Activated B cell treated with CpG ODN at 0.5 μM for 24 hours (primary cell): Measurements from ENCODE around the gene OTOP3. TPM values are rescaled to one million over a fixed set of nuclear protein-coding genes. Genes with fewer than 3 reads are reported as not detected.

Source experiments
- ATAC-seq: fragments of 200-7000 bp; cut with Tn5 transposase; one replicate; pipeline ENCODE4 v1.10.0; 2021; ENCODE audit warnings: low read depth, mild to moderate bottlenecking, moderate library complexity
- CTCF ChIA-PET: fragments of 350-600 bp; sonication (Branson Sonifier 250); formaldehyde crosslinking; loops from one replicate; lab custom pipeline; 2021; ENCODE audit warnings: antibody characterized with exemption; lab: Charles Lee
- POLR2A ChIA-PET: fragments of 350-600 bp; sonication (Branson Sonifier 250); formaldehyde crosslinking; loops from one replicate; lab custom pipeline; 2021; ENCODE audit warnings: antibody characterized with exemption; lab: Charles Lee
- DNase-seq: peaks from one replicate; pipeline ENCODE4 v3.0.0; 2022
- H3K27ac Mint-ChIP-seq: one replicate; pipeline ENCODE4 v1.8.0; 2020; ENCODE audit warnings: mixed read lengths
- H3K27me3 Mint-ChIP-seq: one replicate; pipeline ENCODE4 v1.8.0; 2021; ENCODE audit warnings: mixed read lengths
- H3K36me3 Mint-ChIP-seq: one replicate; pipeline ENCODE4 v1.8.0; 2021; ENCODE audit warnings: low read depth, mixed read lengths
- H3K4me1 Mint-ChIP-seq: one replicate; pipeline ENCODE4 v1.8.0; 2021; ENCODE audit warnings: mixed read lengths
- H3K4me3 Mint-ChIP-seq: one replicate; pipeline ENCODE4 v1.8.0; 2020; ENCODE audit warnings: mild to moderate bottlenecking, mixed read lengths
- H3K9me3 Mint-ChIP-seq: one replicate; pipeline ENCODE4 v1.8.0; 2020; ENCODE audit warnings: mixed read lengths
- intact Hi-C: fragments of 100-400 bp; cut with micrococcal nuclease; formaldehyde crosslinking; loops from one replicate; pipeline ENCODE4 v1.15.1; 2024
- total RNA-seq: library from RNA; stranded (reverse); gene quantifications from 2 replicates; pipeline ENCODE4 v1.2.3, GENCODE V29; 2022
- TF ChIP-seq, protein P1 (sequence below): fragments of 200-600 bp; IDR thresholded peaks from one replicate; pipeline ENCODE4 v1.8.0; 2022; ENCODE audit warnings: antibody characterized with exemption, mild to moderate bottlenecking

The OTOP3 gene
- total RNA-seq, 1 donor from 2014 or later = not detected

DNA sequence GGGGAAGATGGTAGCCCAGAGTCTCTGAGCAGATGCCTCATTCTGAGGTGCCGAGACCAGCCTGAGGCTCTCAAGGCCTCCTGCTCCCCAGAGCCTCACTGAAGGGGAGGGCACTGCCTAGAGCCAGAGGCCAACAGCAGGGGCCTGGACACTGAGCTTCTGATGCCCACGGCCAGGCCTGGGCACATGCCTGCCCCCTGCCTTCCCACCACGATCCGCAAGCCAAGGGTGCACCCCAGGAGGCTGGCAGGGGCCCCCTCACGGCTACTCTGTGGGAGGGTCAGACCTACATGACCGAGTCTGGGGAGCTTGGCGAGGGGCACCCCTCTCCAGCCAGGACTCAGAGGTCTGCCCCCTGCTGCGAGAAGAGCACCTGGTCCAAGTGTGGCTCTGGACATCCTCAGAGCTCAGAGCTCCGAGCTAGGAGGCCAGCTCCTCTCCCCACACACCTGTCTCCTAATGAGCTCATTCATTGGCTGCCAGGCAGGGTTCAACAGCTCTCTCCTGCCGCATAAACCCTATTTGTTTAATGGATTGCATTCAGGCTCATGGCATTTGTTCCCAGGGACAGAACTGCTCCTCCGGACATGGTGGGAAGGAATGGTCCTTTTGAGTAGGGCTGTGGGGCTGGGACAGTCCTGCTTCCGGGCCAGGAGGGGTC is 13.9 kb downstream of the OTOP3 start:
- DNase-seq (no peak), ATAC-seq (no peak)
- Mint-ChIP-seq H3K4me1 (no peaks in the 10 kb centered on the region), H3K9me3 (no peaks in the 10 kb centered on the region), H3K27me3 (peaks cover 20% of the 10 kb centered on the region), H3K36me3 (no peaks in the 10 kb centered on the region), H3K4me3 (no peak overlapping the region), H3K27ac (no peak overlapping the region)
- POLR2A ChIA-PET = interaction anchor here (0.6 kb wide), 1 partner anchor 18 kb away, joined by 9 read pairs; no protein-coding TSS in a partner anchor
- CTCF ChIA-PET = no interaction called here
- intact Hi-C loops = no loop called here
- TF ChIP-seq, protein P1, sequence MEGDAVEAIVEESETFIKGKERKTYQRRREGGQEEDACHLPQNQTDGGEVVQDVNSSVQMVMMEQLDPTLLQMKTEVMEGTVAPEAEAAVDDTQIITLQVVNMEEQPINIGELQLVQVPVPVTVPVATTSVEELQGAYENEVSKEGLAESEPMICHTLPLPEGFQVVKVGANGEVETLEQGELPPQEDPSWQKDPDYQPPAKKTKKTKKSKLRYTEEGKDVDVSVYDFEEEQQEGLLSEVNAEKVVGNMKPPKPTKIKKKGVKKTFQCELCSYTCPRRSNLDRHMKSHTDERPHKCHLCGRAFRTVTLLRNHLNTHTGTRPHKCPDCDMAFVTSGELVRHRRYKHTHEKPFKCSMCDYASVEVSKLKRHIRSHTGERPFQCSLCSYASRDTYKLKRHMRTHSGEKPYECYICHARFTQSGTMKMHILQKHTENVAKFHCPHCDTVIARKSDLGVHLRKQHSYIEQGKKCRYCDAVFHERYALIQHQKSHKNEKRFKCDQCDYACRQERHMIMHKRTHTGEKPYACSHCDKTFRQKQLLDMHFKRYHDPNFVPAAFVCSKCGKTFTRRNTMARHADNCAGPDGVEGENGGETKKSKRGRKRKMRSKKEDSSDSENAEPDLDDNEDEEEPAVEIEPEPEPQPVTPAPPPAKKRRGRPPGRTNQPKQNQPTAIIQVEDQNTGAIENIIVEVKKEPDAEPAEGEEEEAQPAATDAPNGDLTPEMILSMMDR = no peak

DNA sequence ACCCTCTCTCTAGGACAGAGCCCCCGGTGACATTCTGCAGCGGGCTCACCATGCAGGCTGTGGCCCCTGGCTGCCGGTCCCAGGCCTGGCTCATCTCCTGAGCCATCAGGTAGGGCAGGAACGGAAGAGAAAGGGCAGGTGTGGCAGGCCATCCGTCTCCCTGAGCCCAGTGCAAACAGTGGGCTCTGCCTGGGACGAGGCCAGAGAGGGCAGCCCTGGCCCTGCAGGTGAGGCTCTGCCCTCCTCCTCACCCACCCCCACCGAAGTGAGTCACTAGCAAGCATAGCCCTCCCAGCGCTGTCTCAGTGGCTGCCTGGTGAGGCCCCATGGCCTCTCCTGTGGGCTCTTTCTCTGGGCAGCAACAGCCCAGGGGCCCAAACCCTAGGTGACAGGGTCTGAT is 14.5 kb downstream of the OTOP3 start:
- Mint-ChIP-seq H3K36me3 (no peaks in the 10 kb centered on the region), H3K4me3 (no peak overlapping the region), H3K27me3 (peaks cover 18% of the 10 kb centered on the region), H3K9me3 (no peaks in the 10 kb centered on the region), H3K4me1 (no peaks in the 10 kb centered on the region), H3K27ac (no peak overlapping the region)
- DNase-seq (no peak), ATAC-seq (no peak)
- CTCF ChIA-PET = no interaction called here
- POLR2A ChIA-PET = no interaction called here
- TF ChIP-seq, protein P1 = no peak
- intact Hi-C loops = no loop called here

DNA sequence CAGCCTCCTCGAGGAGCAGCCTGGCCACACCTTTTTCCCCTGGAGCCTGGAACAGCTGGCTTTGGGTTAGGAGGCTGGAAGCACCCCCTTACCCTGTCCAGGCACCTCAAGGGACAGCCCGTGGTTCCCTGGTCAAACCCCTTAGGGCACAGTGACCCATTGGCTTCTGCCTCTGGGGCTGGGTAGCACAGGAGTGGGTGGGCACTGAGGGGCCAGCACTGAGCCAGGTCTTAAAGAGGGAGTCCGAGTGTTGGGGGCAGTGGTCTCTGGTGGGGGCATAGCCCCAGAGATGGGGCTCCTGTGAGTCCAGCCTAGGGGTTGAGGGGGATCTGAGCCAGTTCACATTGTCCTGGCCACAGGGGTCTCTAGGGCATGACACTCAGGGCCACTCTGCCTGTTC is 15.4 kb downstream of the OTOP3 start:
- POLR2A ChIA-PET = no interaction called here
- DNase-seq (no peak), ATAC-seq (no peak)
- CTCF ChIA-PET = no interaction called here
- Mint-ChIP-seq H3K4me1 (no peaks in the 10 kb centered on the region), H3K4me3 (no peak overlapping the region), H3K27me3 (peaks cover 18% of the 10 kb centered on the region), H3K36me3 (no peaks in the 10 kb centered on the region), H3K9me3 (no peaks in the 10 kb centered on the region), H3K27ac (no peak overlapping the region)
- TF ChIP-seq, protein P1 = no peak
- intact Hi-C loops = no loop called here

DNA sequence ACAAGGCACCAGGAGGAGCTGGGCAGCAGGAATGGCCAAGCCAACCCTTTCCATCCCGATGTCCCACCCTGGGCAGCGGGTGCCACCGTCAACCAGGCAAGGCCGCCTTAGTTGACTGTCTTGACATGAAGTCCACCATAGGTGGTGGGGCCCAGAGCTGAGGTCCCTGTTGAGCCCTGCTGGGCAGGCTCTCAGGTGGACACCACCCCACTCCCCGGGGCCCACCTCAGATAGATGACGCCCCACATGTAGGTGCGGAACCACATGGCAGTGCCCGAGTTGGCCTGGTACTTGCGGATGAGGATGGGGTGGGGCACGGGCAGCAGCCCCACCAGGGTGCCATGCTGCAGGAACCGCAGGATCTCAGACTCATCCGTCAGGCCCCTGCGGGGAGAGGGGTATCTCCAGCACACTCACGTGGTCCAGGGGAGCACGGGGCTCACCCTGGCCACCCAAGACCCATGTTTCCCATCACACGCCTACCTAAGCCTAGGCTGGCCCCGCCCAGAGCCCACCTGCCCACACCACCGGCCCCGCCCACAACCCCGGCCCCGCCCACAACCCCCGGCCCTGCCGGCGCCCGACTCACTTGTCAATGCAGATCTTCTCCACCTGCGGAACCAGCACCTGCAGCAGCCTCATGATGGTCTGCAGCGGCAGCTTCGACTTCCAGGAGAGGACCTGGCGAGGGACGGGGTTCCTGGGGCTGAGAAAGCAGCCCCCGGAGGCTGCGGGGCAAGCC is 16.2 kb downstream of the OTOP3 start:
- ChIA-PET CTCF (no interaction called here), POLR2A (no interaction called here)
- no peaks in the 10 kb centered on the region for H3K36me3 Mint-ChIP-seq
- no peak overlapping the region for H3K4me3 Mint-ChIP-seq
- no peak for ATAC-seq
- H3K4me1 Mint-ChIP-seq = no peaks in the 10 kb centered on the region
- H3K9me3 Mint-ChIP-seq = no peaks in the 10 kb centered on the region
- intact Hi-C loops = no loop called here
- H3K27me3 Mint-ChIP-seq = peaks cover 18% of the 10 kb centered on the region
- TF ChIP-seq, protein P1 = no peak
- no peak for DNase-seq
- no peak overlapping the region for H3K27ac Mint-ChIP-seq

DNA sequence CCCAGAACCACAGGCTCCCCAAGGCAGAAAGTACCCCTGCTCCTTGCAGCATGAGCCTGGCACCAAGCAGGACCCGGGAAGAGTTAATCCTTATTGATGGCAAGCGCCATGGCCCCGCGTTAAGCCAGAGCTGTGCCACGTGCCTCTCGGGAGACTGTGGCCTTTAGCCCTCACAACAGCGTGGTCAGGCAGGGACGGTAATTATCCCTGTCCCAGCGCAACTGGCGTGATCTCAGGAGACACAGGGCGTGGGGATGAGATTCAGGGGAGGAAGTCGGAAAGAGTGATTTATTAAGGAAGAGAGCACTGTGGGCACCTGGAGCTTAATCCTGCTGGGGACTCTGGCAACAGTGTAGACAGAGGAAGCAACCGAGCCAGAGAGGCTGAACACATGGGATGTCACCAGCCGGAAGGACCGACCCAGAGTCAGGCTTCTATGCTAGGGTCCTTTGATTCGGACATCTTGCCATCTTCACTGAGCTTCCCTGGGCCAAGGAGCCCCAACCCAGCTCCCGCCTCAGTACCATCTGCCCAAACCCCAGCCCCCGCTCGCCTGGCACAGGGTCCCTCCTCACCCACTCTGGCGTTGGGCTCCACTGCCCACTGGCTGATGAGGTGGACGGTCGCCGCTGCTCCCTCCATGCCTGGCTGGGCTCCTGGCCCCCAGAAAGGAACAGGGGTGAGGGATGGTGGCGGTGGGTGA is 16.9 kb downstream of the OTOP3 start:
- POLR2A ChIA-PET = no interaction called here
- ATAC-seq (no peak), DNase-seq (no peak)
- TF ChIP-seq, protein P1 = no peak
- H3K4me3 Mint-ChIP-seq = no peak overlapping the region
- peaks cover 18% of the 10 kb centered on the region for H3K27me3 Mint-ChIP-seq
- no peaks in the 10 kb centered on the region for H3K36me3 Mint-ChIP-seq
- H3K9me3 Mint-ChIP-seq = no peaks in the 10 kb centered on the region
- CTCF ChIA-PET = no interaction called here
- H3K4me1 Mint-ChIP-seq = no peaks in the 10 kb centered on the region
- H3K27ac Mint-ChIP-seq = no peak overlapping the region
- intact Hi-C loops = no loop called here
